Lower leg skin (tissue), 4 donors: ENCODE results near the gene WDR73. TPM values are rescaled to one million over a fixed set of nuclear protein-coding genes. Genes with fewer than 3 reads are reported as not detected.
"Not testable (repeated sequence)": the region's sequence is repeated elsewhere in the genome, so short reads cannot be mapped to it uniquely, and the experiment has no call there.

Experiments used
- DNase-seq, 2 donors: peaks; one replicate each; pipeline ENCODE4 v3.0.0-alpha.2; 2019; ENCODE audit warnings: low spot score in 2 of 2
- H3K4me3 ChIP-seq: fragments of 200-600 bp; sonication (generic); 2 replicates; pipeline ENCODE4 v1.5.1; 2017; ENCODE audit warnings: mild to moderate bottlenecking, low read depth; ENCODE audit not compliant: poor library complexity, severe bottlenecking
- CTCF ChIP-seq, 3 donors: fragments of 450-650 bp; IDR thresholded peaks; one replicate each; pipeline ENCODE4 v1.5.1; 2016; ENCODE audit warnings: antibody characterized with exemption in 3 of 3, mild to moderate bottlenecking in 3 of 3, moderate library complexity in 2 of 3
- POLR2A ChIP-seq, 2 donors: fragments of 450-650 bp; IDR thresholded peaks; one replicate each; pipeline ENCODE4 v1.6.1; 2016 to 2017; ENCODE audit warnings: antibody characterized with exemption in 2 of 2, mild to moderate bottlenecking in 1 of 2, moderate library complexity in 1 of 2
- WGBS, 2 donors: methylation state at CpG; one replicate each; pipeline ENCODE4 v1.1.5; 2018; 5-methylcytosine and 5-hydroxymethylcytosine counted together
- intact Hi-C: fragments of 100-400 bp; cut with DNase I; formaldehyde crosslinking; loops from one replicate; pipeline ENCODE4 v1.15.0; 2023; ENCODE audit warnings: low total_unique reads
- total RNA-seq, 4 donors: library from RNA; depleted of rRNA; stranded (reverse); fragments of >200 nt; gene quantifications; one replicate each; pipeline ENCODE4 v1.1.0, GENCODE V29; 2016

Gene WDR73
- total RNA-seq, 4 donors from 2014 or later = 10.0 to 26.5 (median 18.9) TPM

GRCh38 chr15:84696757-84697156 is 42.7 kb upstream of the WDR73 start:
- intact Hi-C loops = no loop called here
- H3K4me3 ChIP-seq = no peak overlapping the region
- DNase-seq = no peak
- 76 to 81% methylated on average over 4 of the region's 4 CpGs for WGBS, 2 donors
- TF ChIP-seq CTCF (IDR thresholded peaks at IDR 0.05) = no peak
- no peak for TF ChIP-seq POLR2A (IDR thresholded peaks at IDR 0.05)

DNA sequence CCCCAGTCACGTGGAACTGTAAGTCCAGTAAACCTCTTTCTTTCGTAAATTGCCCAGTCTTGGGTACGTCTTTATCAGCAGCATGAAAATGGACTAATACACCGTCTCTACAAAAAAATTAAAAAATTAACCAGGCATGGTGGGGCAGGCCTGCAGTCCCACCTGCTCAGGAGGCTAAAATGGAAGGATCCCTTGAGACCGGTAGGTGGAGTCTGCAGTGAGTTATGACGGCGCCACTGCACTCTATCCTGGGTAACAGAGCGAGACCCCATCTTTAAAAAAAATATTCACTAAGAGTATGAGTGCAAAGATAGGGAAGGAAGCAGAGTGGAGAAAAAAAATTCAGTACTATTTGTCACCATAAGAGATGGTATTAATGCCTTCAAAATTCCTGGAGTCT is 36.3 kb upstream of the WDR73 start:
- no peak for TF ChIP-seq CTCF (IDR thresholded peaks at IDR 0.05)
- TF ChIP-seq POLR2A (IDR thresholded peaks at IDR 0.05) = no peak
- intact Hi-C loops = no loop called here
- no peak overlapping the region for H3K4me3 ChIP-seq
- 96 to 98% methylated on average over 8 of the region's 8 CpGs for whole genome bisulfite sequencing, 2 donors
- DNase-seq = no peak

DNA sequence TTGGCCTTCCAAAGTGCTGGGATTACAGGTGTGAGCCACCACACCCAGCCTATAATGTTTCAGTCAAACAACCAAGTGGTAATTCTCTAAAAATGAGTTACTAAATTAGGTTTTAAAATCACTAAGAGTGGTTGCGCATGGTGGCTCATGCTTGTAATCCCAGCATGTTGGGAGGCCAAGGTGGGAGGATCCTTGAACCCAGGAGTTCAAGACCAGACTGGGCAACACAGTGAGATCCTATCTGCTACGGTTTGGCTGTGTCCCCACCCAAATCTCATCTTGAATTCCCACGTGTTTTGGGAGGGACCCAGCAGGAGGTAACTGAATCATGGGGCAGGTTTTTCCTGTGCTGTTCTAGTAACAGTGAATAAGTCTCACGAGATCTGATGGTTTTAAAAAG is 35.8 kb upstream of the WDR73 start:
- no peak for DNase-seq
- TF ChIP-seq CTCF (IDR thresholded peaks at IDR 0.05) (no peak), POLR2A (IDR thresholded peaks at IDR 0.05) (no peak)
- 85 to 88% methylated on average over 4 of the region's 4 CpGs for WGBS, 2 donors
- intact Hi-C loops = no loop called here
- H3K4me3 ChIP-seq = no peak overlapping the region

DNA sequence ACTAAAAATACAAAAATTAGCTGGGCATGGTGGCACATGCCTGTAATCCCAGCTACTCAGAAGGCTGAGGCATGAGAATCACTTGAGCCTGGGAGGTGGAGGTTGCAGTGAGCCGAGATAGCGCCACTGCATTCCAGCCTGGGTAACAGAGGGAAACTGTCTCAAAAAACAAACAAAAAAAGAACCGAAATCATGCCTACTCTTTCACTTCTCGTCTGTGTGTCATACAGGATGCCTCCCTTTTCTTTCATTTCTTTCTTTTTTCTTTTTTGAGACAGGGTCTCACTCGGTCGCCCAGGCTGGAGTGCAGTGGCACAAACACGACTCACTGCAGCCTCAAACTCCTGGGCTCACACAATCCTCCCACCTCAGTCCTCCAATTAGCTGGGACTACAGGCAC is 32.4 kb upstream of the WDR73 start:
- DNase-seq, H3K4me3 ChIP-seq, intact Hi-C loops: not testable (repeated sequence)
- 91 to 93% methylated on average over 7 of the region's 7 CpGs for WGBS, 2 donors

DNA sequence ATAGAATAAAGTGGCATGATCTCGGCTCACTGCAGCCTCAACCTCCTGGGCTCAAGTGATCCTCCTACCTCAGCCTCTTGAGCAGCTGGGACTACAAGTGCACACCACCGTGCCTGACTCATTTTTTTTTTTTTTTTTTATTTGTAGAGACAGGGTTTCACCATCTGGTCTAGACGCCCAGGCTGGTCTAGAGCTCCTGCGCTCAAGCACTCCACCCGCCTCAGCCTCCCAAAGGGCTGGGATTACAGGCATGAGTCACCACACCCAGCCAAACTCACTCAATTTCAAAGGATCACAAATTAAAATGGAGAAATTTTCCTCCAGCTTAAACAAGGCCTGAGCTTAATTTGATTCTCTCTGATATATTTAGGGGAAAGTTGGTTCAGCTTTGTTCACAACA is 31.2 kb upstream of the WDR73 start:
- intact Hi-C loops = loop anchor here (2.0 kb wide), 1 partner anchor 65 kb away; no protein-coding TSS in a partner anchor

DNA sequence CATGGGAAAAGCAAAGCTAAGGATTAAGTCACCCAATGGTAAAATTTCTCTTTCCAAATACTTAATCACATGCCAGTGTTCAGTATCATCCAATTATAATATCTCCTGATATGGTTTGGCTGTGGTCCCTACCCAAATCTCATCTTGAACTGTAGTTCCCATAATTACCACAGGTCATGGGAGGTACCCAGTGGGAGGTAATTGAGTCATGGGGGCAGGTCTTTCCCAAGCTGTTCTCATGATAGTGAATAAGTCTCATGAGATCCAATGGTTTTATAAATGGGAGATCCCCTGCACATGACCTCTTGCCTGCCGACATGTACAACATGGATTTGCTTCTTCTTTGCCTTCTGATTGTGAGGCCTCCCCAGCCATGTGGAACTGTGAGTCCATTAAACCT is 30.0 kb upstream of the WDR73 start:
- intact Hi-C loops = loop anchor here (2.0 kb wide), 1 partner anchor 63 kb away; no protein-coding TSS in a partner anchor
- TF ChIP-seq POLR2A (IDR thresholded peaks at IDR 0.05) (no peak), CTCF (IDR thresholded peaks at IDR 0.05) (no peak)
- H3K4me3 ChIP-seq = no peak overlapping the region
- no peak for DNase-seq
- WGBS, 2 donors = 48 to 95% methylated on average over 1 of the region's 1 CpG

More for the DNA sequence above, 31.2 kb upstream of the WDR73 start:
- TF ChIP-seq POLR2A (IDR thresholded peaks at IDR 0.05) (no peak), CTCF (IDR thresholded peaks at IDR 0.05) (no peak)
- WGBS, 2 donors = 49 to 61% methylated on average over 5 of the region's 5 CpGs
- DNase-seq = peak; percentile 26 to 88
- no peak overlapping the region for H3K4me3 ChIP-seq
